Choroid plexus epithelial cell (primary cell): ENCODE data around the gene PLEKHM3.
A peak's percentile ranks its signal among the peaks of the same experiment; 100 is the strongest.

ENCODE experiments used
- DNase-seq: peaks from one replicate; pipeline ENCODE4 v3.0.0-alpha.2; 2010; ENCODE audit warnings: low read depth
- H3K4me3 ChIP-seq: 2 replicates; pipeline ENCODE4 v1.5.1; 2011; ENCODE audit warnings: low read depth, mild to moderate bottlenecking, control low read depth, low read length, moderate library complexity
- TF ChIP-seq, protein P1 (sequence below): conservative IDR thresholded peaks from 2 replicates; pipeline ENCODE4 v1.5.1; 2011; ENCODE audit warnings: low read depth, mild to moderate bottlenecking, control low read depth, inconsistent platforms, low read length, moderate library complexity

Gene PLEKHM3

GRCh38 chr2:207937823-207938222, 87.5 kb downstream of the PLEKHM3 start:
- TF ChIP-seq, protein P1, sequence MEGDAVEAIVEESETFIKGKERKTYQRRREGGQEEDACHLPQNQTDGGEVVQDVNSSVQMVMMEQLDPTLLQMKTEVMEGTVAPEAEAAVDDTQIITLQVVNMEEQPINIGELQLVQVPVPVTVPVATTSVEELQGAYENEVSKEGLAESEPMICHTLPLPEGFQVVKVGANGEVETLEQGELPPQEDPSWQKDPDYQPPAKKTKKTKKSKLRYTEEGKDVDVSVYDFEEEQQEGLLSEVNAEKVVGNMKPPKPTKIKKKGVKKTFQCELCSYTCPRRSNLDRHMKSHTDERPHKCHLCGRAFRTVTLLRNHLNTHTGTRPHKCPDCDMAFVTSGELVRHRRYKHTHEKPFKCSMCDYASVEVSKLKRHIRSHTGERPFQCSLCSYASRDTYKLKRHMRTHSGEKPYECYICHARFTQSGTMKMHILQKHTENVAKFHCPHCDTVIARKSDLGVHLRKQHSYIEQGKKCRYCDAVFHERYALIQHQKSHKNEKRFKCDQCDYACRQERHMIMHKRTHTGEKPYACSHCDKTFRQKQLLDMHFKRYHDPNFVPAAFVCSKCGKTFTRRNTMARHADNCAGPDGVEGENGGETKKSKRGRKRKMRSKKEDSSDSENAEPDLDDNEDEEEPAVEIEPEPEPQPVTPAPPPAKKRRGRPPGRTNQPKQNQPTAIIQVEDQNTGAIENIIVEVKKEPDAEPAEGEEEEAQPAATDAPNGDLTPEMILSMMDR, result no peak
- peak; percentile 62 for DNase-seq
- H3K4me3 ChIP-seq, result no peak overlapping the region

- no peak overlapping the region for H3K4me3 ChIP-seq
- DNase-seq, result no peak
- TF ChIP-seq, protein P1, result no peak
These were observed 88.1 kb downstream of the PLEKHM3 start for GRCh38 chr2:207937253-207937652.

DNA sequence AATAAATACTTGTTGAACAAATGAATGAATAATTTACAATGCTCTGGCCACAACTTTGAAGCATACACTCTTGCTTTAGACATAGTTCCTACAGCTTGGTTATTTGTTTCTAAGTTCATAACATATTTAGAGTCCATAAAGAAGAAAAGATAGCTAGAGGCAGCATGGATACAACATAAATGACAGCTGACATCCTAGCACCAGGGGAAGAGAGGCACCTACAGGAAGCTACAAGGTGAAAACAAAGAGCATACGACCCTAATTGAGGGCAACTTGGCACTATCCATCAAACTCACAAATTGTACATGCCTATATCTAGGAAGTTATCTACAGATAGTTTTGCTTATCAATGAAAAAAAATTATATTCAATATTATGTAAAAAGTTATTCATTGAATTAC, 88.9 kb downstream of the PLEKHM3 start:
- H3K4me3 ChIP-seq, result no peak overlapping the region
- TF ChIP-seq, protein P1, result no peak
- no peak for DNase-seq

DNA sequence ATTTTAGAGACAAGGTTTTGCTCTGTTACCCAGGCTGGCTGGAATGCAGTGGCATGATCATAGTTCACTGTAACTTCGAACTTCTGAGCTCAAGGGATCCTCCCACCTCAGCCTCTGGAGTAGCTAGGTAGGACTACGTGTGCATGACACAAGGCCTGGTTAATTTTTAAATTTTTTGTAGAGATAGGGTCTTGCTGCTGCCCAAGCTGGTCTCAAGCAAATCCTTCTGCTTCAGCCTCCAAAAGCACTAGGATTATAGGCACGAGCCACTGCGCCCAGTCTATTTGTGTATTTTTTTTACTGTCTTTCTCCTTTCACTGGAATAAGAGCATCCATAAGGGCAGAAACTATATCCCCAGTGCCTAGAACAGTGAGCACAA, 89.3 kb downstream of the PLEKHM3 start:
- DNase-seq, result no peak

DNA sequence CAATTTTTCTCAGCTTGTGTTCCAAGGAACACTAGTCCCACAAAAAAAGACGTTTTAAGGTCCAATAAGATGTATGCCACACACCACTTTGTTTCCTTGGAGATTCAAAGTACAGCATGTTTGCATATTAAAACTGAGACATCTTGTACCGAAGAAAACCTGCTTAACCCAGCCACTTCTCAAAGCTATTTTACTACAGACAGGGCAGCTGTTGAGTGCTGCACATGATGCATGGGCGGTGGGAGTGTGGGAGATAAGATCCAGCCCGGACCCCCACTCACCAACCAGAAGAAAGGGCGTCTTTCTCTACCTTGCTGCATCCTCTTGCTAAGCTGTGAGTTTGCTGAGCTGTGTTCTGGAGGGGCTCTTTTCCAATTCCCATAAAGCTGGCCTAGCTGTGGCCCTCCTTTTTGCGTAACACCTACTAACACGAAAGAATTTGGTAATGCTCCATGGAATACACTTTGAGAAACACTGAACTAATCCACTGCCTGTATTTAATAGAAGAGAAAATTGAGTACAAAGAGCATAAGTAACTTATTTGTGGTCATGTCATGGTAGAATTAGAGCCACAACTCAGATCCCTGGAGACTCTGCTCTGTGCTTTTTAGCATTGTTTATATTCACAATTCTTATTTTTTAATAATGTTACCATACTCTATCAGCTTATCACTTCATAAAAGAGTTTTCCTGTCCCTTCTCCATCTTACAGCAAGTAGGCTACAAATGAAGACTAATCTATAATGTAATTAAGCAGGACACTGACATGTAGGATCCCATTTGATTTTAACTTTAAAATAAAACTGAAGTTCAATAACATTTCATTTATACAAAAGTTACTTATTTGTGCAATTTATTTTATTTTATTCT, 90.0 kb downstream of the PLEKHM3 start:
- H3K4me3 ChIP-seq, result no peak overlapping the region
- TF ChIP-seq, protein P1, result no peak
- DNase-seq, result no peak

More for the DNA sequence above, 89.3 kb downstream of the PLEKHM3 start:
- H3K4me3 ChIP-seq, result no peak overlapping the region
- TF ChIP-seq, protein P1, result no peak

- TF ChIP-seq, protein P1, result no peak
- H3K4me3 ChIP-seq, result no peak overlapping the region
- no peak for DNase-seq
These were observed 90.6 kb downstream of the PLEKHM3 start for GRCh38 chr2:207934720-207935119.
